GM21381 (cell line): ENCODE measurements around the gene ZNF418.

Source experiments
- ATAC-seq: cut with Tn5 transposase; IDR thresholded peaks from one replicate; pipeline ENCODE4 v1.9.1; 2021; ENCODE audit warnings: mild to moderate bottlenecking, moderate library complexity; ENCODE audit not compliant: unreplicated experiment

ZNF418 gene

GRCh38 chr19:57934820-57935665 is at the start of gene ZNF418:
Gene ZNF418, minus strand, starts transcription at chr19:57935402. Its CDS starts 1,580 bp downstream, at chr19:57933822.
- ATAC-seq, result no peak

- no peak for ATAC-seq
Observed at GRCh38 chr19:57978586-57979289, 43.5 kb upstream of the ZNF418 start.

GRCh38 chr19:57974434-57974833 is 39.2 kb upstream of the ZNF418 start, which contains the start of gene C19orf18:
Gene C19orf18, minus strand, starts transcription at chr19:57974534. Its CDS starts 102 bp downstream, at chr19:57974432.
- no peak for ATAC-seq

GRCh38 chr19:57964761-57965160 is 29.6 kb upstream of the ZNF418 start:
- no peak for ATAC-seq

GRCh38 chr19:57961785-57962184 is 26.6 kb upstream of the ZNF418 start:
- ATAC-seq, result no peak

- ATAC-seq, result no peak
Observed at GRCh38 chr19:57954996-57955395, 19.8 kb upstream of the ZNF418 start.

- ATAC-seq, result no peak
Observed at GRCh38 chr19:57949702-57950101, 14.5 kb upstream of the ZNF418 start.

- ATAC-seq, result no peak
Observed at GRCh38 chr19:57949296-57949695, 14.1 kb upstream of the ZNF418 start.

GRCh38 chr19:57947419-57948134 is 12.4 kb upstream of the ZNF418 start, which contains the start of gene ZNF256:
Gene ZNF256, minus strand, starts transcription at chr19:57947706. Its CDS starts 232 bp downstream, at chr19:57947474.
- ATAC-seq, result peak; percentile 86

- peak; percentile 17 for ATAC-seq
Observed at GRCh38 chr19:57947088-57947418, 11.9 kb upstream of the ZNF418 start.

- ATAC-seq, result no peak
Observed at GRCh38 chr19:57946316-57946715, 11.1 kb upstream of the ZNF418 start.

GRCh38 chr19:57941593-57941992 is 6.4 kb upstream of the ZNF418 start:
- ATAC-seq, result no peak

- no peak for ATAC-seq
Observed at GRCh38 chr19:57935731-57936130, 529 bp upstream of the ZNF418 start.

- ATAC-seq, result no peak
Observed at GRCh38 chr19:57927587-57927986, 7.6 kb downstream of the ZNF418 start.

GRCh38 chr19:57916168-57916995 is 18.8 kb downstream of the ZNF418 start, which contains the start of gene ZNF417:
Gene ZNF417, minus strand, starts transcription at chr19:57916592. Its CDS starts 181 bp downstream, at chr19:57916411.
- ATAC-seq, result peak; percentile 97

- no peak for ATAC-seq
Observed at GRCh38 chr19:57914531-57914930, 20.7 kb downstream of the ZNF418 start.

GRCh38 chr19:57907394-57907793 is 27.8 kb downstream of the ZNF418 start:
- ATAC-seq, result no peak

GRCh38 chr19:57905258-57905657 is 29.9 kb downstream of the ZNF418 start:
- ATAC-seq, result no peak

GRCh38 chr19:57903618-57904184 is 31.5 kb downstream of the ZNF418 start:
- no peak for ATAC-seq

- no peak for ATAC-seq
Observed at GRCh38 chr19:57900311-57900710, 34.9 kb downstream of the ZNF418 start.
